Loucy (cell line): ENCODE data around the gene C11orf68.
A peak's percentile ranks its signal among the peaks of the same experiment; 100 is the strongest.

Experiments
- H2AFZ ChIP-seq: fragments of 200-600 bp; sonication (generic); 2 replicates; pipeline ENCODE4 v1.6.0; 2016; ENCODE audit warnings: antibody characterized with exemption, mild to moderate bottlenecking, low read length, moderate library complexity
- H3F3A ChIP-seq: fragments of 200-600 bp; 2 replicates; pipeline ENCODE4 v1.6.0; 2016; ENCODE audit warnings: antibody characterized with exemption, low read depth, mild to moderate bottlenecking
- H3K27me3 ChIP-seq: fragments of 200-600 bp; sonication (generic); 2 replicates; pipeline ENCODE4 v1.6.1; 2014; ENCODE audit warnings: low read length, mild to moderate bottlenecking; ENCODE audit not compliant: insufficient read depth, poor library complexity, severe bottlenecking
- H3K36me3 ChIP-seq: fragments of 200-600 bp; sonication (generic); 2 replicates; pipeline ENCODE4 v1.6.1; 2016; ENCODE audit warnings: low read length; ENCODE audit not compliant: insufficient read depth
- H3K4me1 ChIP-seq: fragments of 200-600 bp; sonication (generic); 2 replicates; pipeline ENCODE4 v1.5.1; 2014; ENCODE audit warnings: low read length, mild to moderate bottlenecking; ENCODE audit not compliant: insufficient read depth, poor library complexity, severe bottlenecking
- H3K4me2 ChIP-seq: fragments of 200-600 bp; sonication (generic); 2 replicates; pipeline ENCODE4 v1.6.0; 2014; ENCODE audit warnings: antibody characterized with exemption, low read length, low read depth, mild to moderate bottlenecking; ENCODE audit not compliant: poor library complexity, severe bottlenecking
- H3K4me3 ChIP-seq: fragments of 200-600 bp; sonication (generic); 2 replicates; pipeline ENCODE4 v1.5.1; 2014; ENCODE audit warnings: low read length, mild to moderate bottlenecking, mixed read lengths; ENCODE audit not compliant: poor library complexity, severe bottlenecking
- H3K79me2 ChIP-seq: fragments of 200-600 bp; sonication (generic); 2 replicates; pipeline ENCODE4 v1.6.1; 2014; ENCODE audit warnings: low read length; ENCODE audit not compliant: insufficient read depth
- H3K9ac ChIP-seq: fragments of 200-600 bp; sonication (generic); 2 replicates; pipeline ENCODE4 v1.6.0; 2014; ENCODE audit warnings: mild to moderate bottlenecking, low read depth, low read length, moderate library complexity; ENCODE audit not compliant: poor library complexity, severe bottlenecking
- H3K9me2 ChIP-seq: fragments of 200-600 bp; sonication (generic); replicated peaks from 2 replicates; pipeline ENCODE4 v1.6.1; 2016; ENCODE audit warnings: low read depth, low read length, mixed read lengths
- H3K9me3 ChIP-seq: fragments of 200-600 bp; sonication (generic); 2 replicates; pipeline ENCODE4 v1.6.1; 2014; ENCODE audit warnings: mild to moderate bottlenecking, antibody characterized with exemption, low read length, low read depth; ENCODE audit not compliant: insufficient read depth
- H4K20me1 ChIP-seq: fragments of 200-600 bp; sonication (generic); 2 replicates; pipeline ENCODE4 v1.6.0; 2014; ENCODE audit warnings: antibody characterized with exemption, low read length, mild to moderate bottlenecking; ENCODE audit not compliant: insufficient read depth, poor library complexity, severe bottlenecking
- CTCF ChIP-seq: fragments of 200-600 bp; sonication (generic); conservative IDR thresholded peaks from 2 replicates; pipeline ENCODE4 v1.5.1; 2014; ENCODE audit warnings: mild to moderate bottlenecking, antibody characterized with exemption, low read length
- EZH2phosphoT487 ChIP-seq: fragments of 200-600 bp; IDR thresholded peaks from 2 replicates; pipeline ENCODE4 v1.6.1; 2018; ENCODE audit warnings: antibody characterized with exemption, mild to moderate bottlenecking, moderate library complexity, borderline replicate concordance

Gene C11orf68

GRCh38 chr11:65906602-65907001 lies 12.3 kb downstream of the C11orf68 start:
- no peak overlapping the region for H3K9ac ChIP-seq
- no peak overlapping the region for H3K4me3 ChIP-seq
- no peaks in the 10 kb centered on the region for H3F3A ChIP-seq
- no peaks in the 10 kb centered on the region for H3K9me3 ChIP-seq
- H3K4me2 ChIP-seq, result no peak overlapping the region
- no peaks in the 10 kb centered on the region for H3K9me2 ChIP-seq
- no peaks in the 10 kb centered on the region for H3K79me2 ChIP-seq
- TF ChIP-seq CTCF, result no peak
- no peak for TF ChIP-seq EZH2phosphoT487
- no peaks in the 10 kb centered on the region for H3K36me3 ChIP-seq
- no peaks in the 10 kb centered on the region for H4K20me1 ChIP-seq
- H3K4me1 ChIP-seq, result peaks cover 7% of the 10 kb centered on the region
- H3K27me3 ChIP-seq, result no peaks in the 10 kb centered on the region
- no peak overlapping the region for H2AFZ ChIP-seq

GRCh38 chr11:65903715-65904114 lies 15.1 kb downstream of the C11orf68 start:
- Histone ChIP-seq H3K9ac (no peak overlapping the region), H3F3A (no peaks in the 10 kb centered on the region)

GRCh38 chr11:65903068-65903481 lies 15.8 kb downstream of the C11orf68 start:
- Histone ChIP-seq H3K27me3 (no peaks in the 10 kb centered on the region), H3K9me2 (no peaks in the 10 kb centered on the region), H3K36me3 (no peaks in the 10 kb centered on the region), H3K9me3 (no peaks in the 10 kb centered on the region), H3K4me1 (peaks cover 7% of the 10 kb centered on the region), H3F3A (no peaks in the 10 kb centered on the region), H4K20me1 (no peaks in the 10 kb centered on the region), H3K9ac (peak overlapping the region; percentile 35), H3K4me2 (no peak overlapping the region), H2AFZ (peak overlapping the region; percentile 66; the same call in 1 of the 2 replicates), H3K4me3 (no peak overlapping the region), H3K79me2 (no peaks in the 10 kb centered on the region)
- no peak for TF ChIP-seq CTCF
- no peak for TF ChIP-seq EZH2phosphoT487

More at GRCh38 chr11:65903715-65904114, 15.1 kb downstream of the C11orf68 start:
- Histone ChIP-seq H3K36me3 (no peaks in the 10 kb centered on the region), H3K9me2 (no peaks in the 10 kb centered on the region), H3K27me3 (no peaks in the 10 kb centered on the region), H3K4me3 (no peak overlapping the region), H3K4me2 (no peak overlapping the region), H4K20me1 (no peaks in the 10 kb centered on the region), H3K9me3 (no peaks in the 10 kb centered on the region), H2AFZ (0 out of 2 replicates have a peak overlapping the region, but pooled peaks have one; percentile 66), H3K4me1 (peaks cover 7% of the 10 kb centered on the region), H3K79me2 (no peaks in the 10 kb centered on the region)
- TF ChIP-seq CTCF (no peak), EZH2phosphoT487 (no peak)
